KOPT-K1 (cell line): Measurements from ENCODE around the gene PRR13.

Experiments
- H3K27ac ChIP-seq: fragments of 200-600 bp; sonication (generic); 2 replicates; pipeline ENCODE4 v1.5.1; 2016; ENCODE audit warnings: antibody characterized with exemption, mild to moderate bottlenecking, low read depth, low read length; ENCODE audit not compliant: poor library complexity, severe bottlenecking
- H3K36me3 ChIP-seq: fragments of 200-600 bp; sonication (generic); 2 replicates; pipeline ENCODE4 v1.5.1; 2017; ENCODE audit warnings: antibody characterized with exemption, mild to moderate bottlenecking, low read length, moderate library complexity; ENCODE audit not compliant: insufficient read depth
- H3K9me3 ChIP-seq: fragments of 200-600 bp; sonication (generic); 2 replicates; pipeline ENCODE4 v1.5.1; 2017; ENCODE audit warnings: antibody characterized with exemption, low read length, mild to moderate bottlenecking; ENCODE audit not compliant: insufficient read depth, poor library complexity, severe bottlenecking

The PRR13 gene

GRCh38 chr12:53456654-53457366, 15.3 kb downstream of the PRR13 start:
- H3K36me3 ChIP-seq = peaks cover 86% of the 10 kb centered on the region
- no peaks in the 10 kb centered on the region for H3K9me3 ChIP-seq
- no peak overlapping the region for H3K27ac ChIP-seq

- Histone ChIP-seq H3K9me3 (no peaks in the 10 kb centered on the region), H3K36me3 (peaks cover 100% of the 10 kb centered on the region), H3K27ac (no peak overlapping the region)
These were observed 17.6 kb downstream of the PRR13 start for GRCh38 chr12:53459097-53459496.

- Histone ChIP-seq H3K36me3 (peaks cover 100% of the 10 kb centered on the region), H3K27ac (no peak overlapping the region), H3K9me3 (no peaks in the 10 kb centered on the region)
These were observed 19.5 kb downstream of the PRR13 start for GRCh38 chr12:53461059-53461458.

GRCh38 chr12:53461591-53461990, 20.1 kb downstream of the PRR13 start:
- Histone ChIP-seq H3K36me3 (peaks cover 100% of the 10 kb centered on the region), H3K9me3 (no peaks in the 10 kb centered on the region), H3K27ac (no peak overlapping the region)

GRCh38 chr12:53462935-53463334, 21.4 kb downstream of the PRR13 start:
- peaks cover 100% of the 10 kb centered on the region for H3K36me3 ChIP-seq
- no peaks in the 10 kb centered on the region for H3K9me3 ChIP-seq
- H3K27ac ChIP-seq = no peak overlapping the region

- Histone ChIP-seq H3K9me3 (no peaks in the 10 kb centered on the region), H3K36me3 (peaks cover 100% of the 10 kb centered on the region), H3K27ac (no peak overlapping the region)
These were observed 22.4 kb downstream of the PRR13 start for GRCh38 chr12:53463802-53464560.

- no peaks in the 10 kb centered on the region for H3K9me3 ChIP-seq
- peaks cover 100% of the 10 kb centered on the region for H3K36me3 ChIP-seq
- no peak overlapping the region for H3K27ac ChIP-seq
These were observed 23.3 kb downstream of the PRR13 start for GRCh38 chr12:53464685-53465418.

GRCh38 chr12:53465679-53466078, 24.1 kb downstream of the PRR13 start:
- Histone ChIP-seq H3K36me3 (peaks cover 100% of the 10 kb centered on the region), H3K27ac (no peak overlapping the region)

GRCh38 chr12:53466640-53467039, 25.1 kb downstream of the PRR13 start:
- Histone ChIP-seq H3K27ac (no peak overlapping the region), H3K36me3 (peaks cover 99% of the 10 kb centered on the region), H3K9me3 (no peaks in the 10 kb centered on the region)

More at GRCh38 chr12:53465679-53466078, 24.1 kb downstream of the PRR13 start:
- no peaks in the 10 kb centered on the region for H3K9me3 ChIP-seq

- H3K27ac ChIP-seq = no peak overlapping the region
- peaks cover 99% of the 10 kb centered on the region for H3K36me3 ChIP-seq
- H3K9me3 ChIP-seq = no peaks in the 10 kb centered on the region
These were observed 25.5 kb downstream of the PRR13 start for GRCh38 chr12:53467082-53467481.

GRCh38 chr12:53467880-53468279, 26.3 kb downstream of the PRR13 start:
- H3K36me3 ChIP-seq = peaks cover 99% of the 10 kb centered on the region
- no peaks in the 10 kb centered on the region for H3K9me3 ChIP-seq
- H3K27ac ChIP-seq = no peak overlapping the region

GRCh38 chr12:53468282-53468681, 26.7 kb downstream of the PRR13 start:
- Histone ChIP-seq H3K27ac (no peak overlapping the region), H3K9me3 (no peaks in the 10 kb centered on the region), H3K36me3 (peaks cover 99% of the 10 kb centered on the region)

- Histone ChIP-seq H3K9me3 (no peaks in the 10 kb centered on the region), H3K27ac (no peak overlapping the region), H3K36me3 (peaks cover 99% of the 10 kb centered on the region)
These were observed 30.6 kb downstream of the PRR13 start for GRCh38 chr12:53472056-53472582.

GRCh38 chr12:53474077-53474476, 32.5 kb downstream of the PRR13 start:
- Histone ChIP-seq H3K27ac (no peak overlapping the region), H3K9me3 (no peaks in the 10 kb centered on the region), H3K36me3 (peaks cover 99% of the 10 kb centered on the region)

GRCh38 chr12:53474819-53475218, 33.3 kb downstream of the PRR13 start:
- Histone ChIP-seq H3K27ac (no peak overlapping the region), H3K9me3 (no peaks in the 10 kb centered on the region), H3K36me3 (peaks cover 99% of the 10 kb centered on the region)
